ENCODE measurements around the gene ZNF264.

DNA sequence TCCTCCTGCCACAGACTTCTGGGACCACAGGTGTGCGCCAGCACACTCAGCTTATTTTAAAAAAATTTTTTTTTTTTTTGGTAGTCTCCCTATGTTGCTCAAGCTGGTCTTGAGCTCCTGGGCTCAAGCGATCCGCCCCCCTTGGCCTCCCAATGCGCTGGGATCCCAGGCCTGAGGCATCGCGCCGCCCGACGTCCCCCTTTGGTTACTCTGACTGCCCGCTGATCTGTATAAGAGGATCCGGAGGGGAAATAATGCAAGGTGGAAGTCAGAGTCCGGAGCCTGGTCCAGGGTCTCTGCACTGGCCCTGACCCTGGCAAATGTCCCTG, 48.6 kb downstream of the ZNF264 start:
- TF ChIP-seq, protein P1, sequence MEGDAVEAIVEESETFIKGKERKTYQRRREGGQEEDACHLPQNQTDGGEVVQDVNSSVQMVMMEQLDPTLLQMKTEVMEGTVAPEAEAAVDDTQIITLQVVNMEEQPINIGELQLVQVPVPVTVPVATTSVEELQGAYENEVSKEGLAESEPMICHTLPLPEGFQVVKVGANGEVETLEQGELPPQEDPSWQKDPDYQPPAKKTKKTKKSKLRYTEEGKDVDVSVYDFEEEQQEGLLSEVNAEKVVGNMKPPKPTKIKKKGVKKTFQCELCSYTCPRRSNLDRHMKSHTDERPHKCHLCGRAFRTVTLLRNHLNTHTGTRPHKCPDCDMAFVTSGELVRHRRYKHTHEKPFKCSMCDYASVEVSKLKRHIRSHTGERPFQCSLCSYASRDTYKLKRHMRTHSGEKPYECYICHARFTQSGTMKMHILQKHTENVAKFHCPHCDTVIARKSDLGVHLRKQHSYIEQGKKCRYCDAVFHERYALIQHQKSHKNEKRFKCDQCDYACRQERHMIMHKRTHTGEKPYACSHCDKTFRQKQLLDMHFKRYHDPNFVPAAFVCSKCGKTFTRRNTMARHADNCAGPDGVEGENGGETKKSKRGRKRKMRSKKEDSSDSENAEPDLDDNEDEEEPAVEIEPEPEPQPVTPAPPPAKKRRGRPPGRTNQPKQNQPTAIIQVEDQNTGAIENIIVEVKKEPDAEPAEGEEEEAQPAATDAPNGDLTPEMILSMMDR (IDR thresholded peaks at IDR 0.05; ENCODE audit: low read length): no peak
- no peak for TF ChIP-seq EZH2 (optimal IDR thresholded peaks at IDR 0.05; ENCODE audit: low read depth, low read length)
